Trophoblast cell (in vitro differentiated cells and primary cell): ENCODE measurements around the gene CPT1A.

Experiments
- DNase-seq, 2 donors: peaks; one replicate each; pipeline ENCODE4 v3.0.0-alpha.2; 2016
- H2AFZ ChIP-seq: 2 replicates; pipeline ENCODE4 v1.6.1; 2013; ENCODE audit warnings: low read length, moderate library complexity, mild to moderate bottlenecking; ENCODE audit not compliant: insufficient read depth, poor library complexity
- H2AK5ac ChIP-seq: 2 replicates; pipeline ENCODE4 v1.6.1; 2013; ENCODE audit warnings: mild to moderate bottlenecking, low read length
- H2BK120ac ChIP-seq: 2 replicates; pipeline ENCODE4 v1.6.1; 2013; ENCODE audit warnings: low read length, mild to moderate bottlenecking, moderate library complexity; ENCODE audit not compliant: insufficient read depth, poor library complexity
- H2BK12ac ChIP-seq: 2 replicates; pipeline ENCODE4 v1.6.1; 2013; ENCODE audit warnings: mild to moderate bottlenecking, low read length, moderate library complexity
- H2BK5ac ChIP-seq: 2 replicates; pipeline ENCODE4 v1.6.1; 2013; ENCODE audit warnings: low read length, low read depth, moderate library complexity, mild to moderate bottlenecking; ENCODE audit not compliant: poor library complexity
- H3K14ac ChIP-seq: 2 replicates; pipeline ENCODE4 v1.6.1; 2013; ENCODE audit warnings: mild to moderate bottlenecking, low read length
- H3K18ac ChIP-seq: 2 replicates; pipeline ENCODE4 v1.6.1; 2013; ENCODE audit warnings: mild to moderate bottlenecking, low read length
- H3K23ac ChIP-seq: 2 replicates; pipeline ENCODE4 v1.6.1; 2013; ENCODE audit warnings: low read length
- H3K27ac ChIP-seq: 2 replicates; pipeline ENCODE4 v1.5.1; 2013; ENCODE audit warnings: low read depth, mild to moderate bottlenecking, inconsistent platforms, low read length, moderate library complexity
- H3K27me3 ChIP-seq: 2 replicates; pipeline ENCODE4 v1.6.1; 2013; ENCODE audit warnings: inconsistent platforms, mild to moderate bottlenecking, low read length, moderate library complexity; ENCODE audit not compliant: insufficient read depth
- H3K36me3 ChIP-seq, 2 experiments: 1 replicate in 1 of 2; 2 replicates in 1 of 2; pipeline ENCODE4 v1.6.1; 2013; ENCODE audit warnings: low read length in 2 of 2, mild to moderate bottlenecking in 2 of 2, moderate library complexity in 1 of 2; ENCODE audit not compliant: insufficient read depth in 2 of 2, control insufficient read depth in 1 of 2
- H3K4ac ChIP-seq: 2 replicates; pipeline ENCODE4 v1.6.1; 2013; ENCODE audit warnings: low read depth, mild to moderate bottlenecking, low read length, moderate library complexity
- H3K4me1 ChIP-seq, 2 experiments: 1 replicate in 1 of 2; 2 replicates in 1 of 2; pipeline ENCODE4 v1.6.1; 2013; ENCODE audit warnings: low read length in 2 of 2, mild to moderate bottlenecking in 2 of 2, moderate library complexity in 1 of 2; ENCODE audit not compliant: insufficient read depth in 2 of 2, control insufficient read depth in 1 of 2
- H3K4me2 ChIP-seq: 2 replicates; pipeline ENCODE4 v1.6.1; 2013; ENCODE audit warnings: inconsistent platforms, mild to moderate bottlenecking, low read length, moderate library complexity
- H3K4me3 ChIP-seq: 2 replicates; pipeline ENCODE4 v1.5.1; 2013; ENCODE audit warnings: mild to moderate bottlenecking, low read depth, low read length, inconsistent platforms
- H3K79me1 ChIP-seq: one replicate; pipeline ENCODE4 v1.6.1; 2013; ENCODE audit warnings: low read length
- H3K79me2 ChIP-seq: 2 replicates; pipeline ENCODE4 v1.6.1; 2013; ENCODE audit warnings: low read length, mild to moderate bottlenecking; ENCODE audit not compliant: control insufficient read depth, insufficient read depth, poor library complexity
- H3K9ac ChIP-seq: 2 replicates; pipeline ENCODE4 v1.6.1; 2013; ENCODE audit warnings: mild to moderate bottlenecking, low read length
- H3K9me3 ChIP-seq: 2 replicates; pipeline ENCODE4 v1.6.1; 2013; ENCODE audit warnings: low read depth, mild to moderate bottlenecking, control low read depth, inconsistent platforms, low read length; ENCODE audit not compliant: insufficient read depth
- H4K12ac ChIP-seq: 2 replicates; pipeline ENCODE4 v1.6.1; 2013; ENCODE audit warnings: low read depth, mild to moderate bottlenecking, low read length, moderate library complexity
- H4K8ac ChIP-seq: 2 replicates; pipeline ENCODE4 v1.6.1; 2013; ENCODE audit warnings: low read depth, mild to moderate bottlenecking, low read length, moderate library complexity
- H4K91ac ChIP-seq: one replicate; pipeline ENCODE4 v1.6.1; 2013; ENCODE audit warnings: low read depth, mild to moderate bottlenecking, low read length, moderate library complexity
- WGBS: extraction: QIAGEN DNeasy Blood & Tissue Kit; methylation state at CpG from one replicate; pipeline ENCODE4 v1.1.7; 2013; ENCODE audit warnings: missing lambda C conversion rate; ENCODE audit not compliant: insufficient read length, insufficient coverage; ENCODE audit errors: extremely low coverage; 5-methylcytosine and 5-hydroxymethylcytosine counted together

The CPT1A gene

GRCh38 chr11:68882391-68882790, 40.7 kb upstream of the CPT1A start:
- Histone ChIP-seq H3K18ac (no peak overlapping the region), H3K27me3 (no peaks in the 10 kb centered on the region), H2AFZ (no peak overlapping the region), H3K79me2 (no peaks in the 10 kb centered on the region), H2BK120ac (no peak overlapping the region), H3K14ac (no peak overlapping the region), H2AK5ac (no peak overlapping the region), H2BK12ac (no peak overlapping the region), H4K8ac (no peak overlapping the region), H3K9ac (no peak overlapping the region), H3K27ac (no peak overlapping the region), H3K9me3 (no peaks in the 10 kb centered on the region), H4K91ac (no peak overlapping the region), H3K4me3 (no peak overlapping the region), H3K4me2 (no peak overlapping the region), H3K36me3 (no peaks in the 10 kb centered on the region), H3K4ac (no peak overlapping the region), H3K4me1 (no peaks in the 10 kb centered on the region), H3K23ac (no peak overlapping the region), H3K79me1 (no peaks in the 10 kb centered on the region), H4K12ac (no peak overlapping the region), H2BK5ac (no peak overlapping the region)
- DNase-seq = no peak
- no CpG with 5 or more reads among the region's 13 CpGs for whole genome bisulfite sequencing

GRCh38 chr11:68881320-68881719, 39.6 kb upstream of the CPT1A start:
- H3K27me3 ChIP-seq = no peaks in the 10 kb centered on the region
- no peak for DNase-seq

GRCh38 chr11:68880851-68881250, 39.1 kb upstream of the CPT1A start:
- H2BK120ac ChIP-seq = no peak overlapping the region
- no peak overlapping the region for H2AFZ ChIP-seq
- no peak overlapping the region for H4K12ac ChIP-seq
- H2AK5ac ChIP-seq = no peak overlapping the region
- no CpG with 5 or more reads among the region's 5 CpGs for WGBS
- H4K8ac ChIP-seq = no peak overlapping the region
- no peaks in the 10 kb centered on the region for H3K79me2 ChIP-seq
- H3K18ac ChIP-seq = no peak overlapping the region
- no peaks in the 10 kb centered on the region for H3K36me3 ChIP-seq
- H3K9me3 ChIP-seq = no peaks in the 10 kb centered on the region
- no peak overlapping the region for H3K4me2 ChIP-seq
- H3K23ac ChIP-seq = no peak overlapping the region
- H2BK12ac ChIP-seq = no peak overlapping the region
- DNase-seq = no peak
- no peak overlapping the region for H3K4ac ChIP-seq
- H4K91ac ChIP-seq = no peak overlapping the region
- H3K4me1 ChIP-seq = no peaks in the 10 kb centered on the region
- no peak overlapping the region for H3K14ac ChIP-seq
- no peak overlapping the region for H3K9ac ChIP-seq
- no peak overlapping the region for H2BK5ac ChIP-seq
- H3K27me3 ChIP-seq = no peaks in the 10 kb centered on the region
- no peak overlapping the region for H3K27ac ChIP-seq
- H3K79me1 ChIP-seq = no peaks in the 10 kb centered on the region
- no peak overlapping the region for H3K4me3 ChIP-seq

More at GRCh38 chr11:68881320-68881719, 39.6 kb upstream of the CPT1A start:
- H2AFZ ChIP-seq = no peak overlapping the region
- H3K79me1 ChIP-seq = no peaks in the 10 kb centered on the region
- no peak overlapping the region for H2AK5ac ChIP-seq
- no peak overlapping the region for H2BK5ac ChIP-seq
- no peak overlapping the region for H4K8ac ChIP-seq
- H3K79me2 ChIP-seq = no peaks in the 10 kb centered on the region
- H2BK120ac ChIP-seq = no peak overlapping the region
- no peaks in the 10 kb centered on the region for H3K36me3 ChIP-seq
- H3K4ac ChIP-seq = no peak overlapping the region
- no peak overlapping the region for H4K12ac ChIP-seq
- H3K27ac ChIP-seq = no peak overlapping the region
- H4K91ac ChIP-seq = no peak overlapping the region
- no peak overlapping the region for H2BK12ac ChIP-seq
- no peaks in the 10 kb centered on the region for H3K9me3 ChIP-seq
- no peak overlapping the region for H3K4me2 ChIP-seq
- no peaks in the 10 kb centered on the region for H3K4me1 ChIP-seq
- H3K18ac ChIP-seq = no peak overlapping the region
- H3K4me3 ChIP-seq = no peak overlapping the region
- H3K14ac ChIP-seq = no peak overlapping the region
- WGBS = no CpG with 5 or more reads among the region's 2 CpGs
- H3K9ac ChIP-seq = no peak overlapping the region
- no peak overlapping the region for H3K23ac ChIP-seq

- Histone ChIP-seq H4K8ac (no peak overlapping the region), H3K27me3 (no peaks in the 10 kb centered on the region), H3K18ac (no peak overlapping the region), H3K14ac (no peak overlapping the region), H3K23ac (no peak overlapping the region), H3K4me2 (no peak overlapping the region), H3K4me1 (no peaks in the 10 kb centered on the region), H3K36me3 (no peaks in the 10 kb centered on the region), H4K91ac (no peak overlapping the region), H3K79me1 (no peaks in the 10 kb centered on the region), H2BK12ac (no peak overlapping the region), H3K4ac (no peak overlapping the region), H3K4me3 (no peak overlapping the region), H3K9me3 (no peaks in the 10 kb centered on the region), H2AFZ (no peak overlapping the region), H3K27ac (no peak overlapping the region), H3K79me2 (no peaks in the 10 kb centered on the region), H2BK120ac (no peak overlapping the region), H4K12ac (no peak overlapping the region), H2BK5ac (no peak overlapping the region), H2AK5ac (no peak overlapping the region), H3K9ac (no peak overlapping the region)
- WGBS = no CpG with 5 or more reads among the region's 7 CpGs
- peak; percentile 87 to 94 for DNase-seq
These were observed 36.3 kb upstream of the CPT1A start for GRCh38 chr11:68878022-68878421.
